H1 (cell line): ENCODE measurements around the gene MGRN1. TPM values are rescaled to one million over a fixed set of nuclear protein-coding genes. Genes with fewer than 3 reads are reported as not detected.

ENCODE experiments used
- CTCF ChIA-PET: fragments of 300-600 bp; sonication (Branson Sonifier 250); formaldehyde crosslinking; loops from one replicate; lab custom pipeline; 2021; ENCODE audit not compliant: partially characterized antibody; lab: Charles Lee
- POLR2A ChIA-PET: fragments of 300-600 bp; sonication (Branson Sonifier 250); formaldehyde crosslinking; loops from one replicate; lab custom pipeline; 2021; ENCODE audit warnings: inconsistent platforms; ENCODE audit not compliant: partially characterized antibody; lab: Charles Lee
- DNase-seq, 2 experiments: peaks; one replicate each; pipeline versions ENCODE4 v3.0.0 to v3.0.0-alpha.2; 2010 to 2022; ENCODE audit warnings: low spot score in 2 of 2, low read depth in 1 of 2, mixed read lengths in 1 of 2
- FAIRE-seq: peaks from 2 replicates; lab custom pipeline; 2011; peaks lifted over from hg19 to GRCh38; lab: Jason Lieb, UNC
- H2AFZ ChIP-seq: 2 replicates; pipeline ENCODE4 v1.8.1; 2012; ENCODE audit warnings: low read length, inconsistent platforms
- H2AK5ac ChIP-seq: 2 replicates; pipeline ENCODE4 v1.6.1; 2013; ENCODE audit warnings: low read depth, low read length
- H2BK120ac ChIP-seq: replicated peaks from 2 replicates; pipeline ENCODE3; 2013; ENCODE audit warnings: low read depth, low read length, inconsistent platforms
- H2BK12ac ChIP-seq: 2 replicates; pipeline ENCODE4 v1.6.1; 2013; ENCODE audit warnings: low read depth, low read length
- H2BK15ac ChIP-seq: 2 replicates; pipeline ENCODE4 v1.6.1; 2013; ENCODE audit warnings: low read length
- H2BK20ac ChIP-seq: 2 replicates; pipeline ENCODE4 v1.6.1; 2013; ENCODE audit warnings: low read length
- H2BK5ac ChIP-seq: 2 replicates; pipeline ENCODE4 v1.6.1; 2013; ENCODE audit warnings: low read depth, low read length
- H3K14ac ChIP-seq: 2 replicates; pipeline ENCODE4 v1.6.1; 2013; ENCODE audit warnings: inconsistent platforms; ENCODE audit not compliant: insufficient read length
- H3K18ac ChIP-seq: 2 replicates; pipeline ENCODE4 v1.6.1; 2013; ENCODE audit warnings: low read length; ENCODE audit errors: extremely low read depth
- H3K23ac ChIP-seq: 2 replicates; pipeline ENCODE4 v1.6.1; 2013; ENCODE audit warnings: inconsistent platforms; ENCODE audit not compliant: insufficient read length
- H3K23me2 ChIP-seq: 2 replicates; pipeline ENCODE4 v1.6.1; 2013; ENCODE audit warnings: low read depth, low read length
- H3K27ac ChIP-seq: 2 replicates; pipeline ENCODE4 v1.6.1; 2011; ENCODE audit warnings: low read depth, low read length, inconsistent platforms
- H3K27me3 ChIP-seq, 4 experiments: replicated peaks in 1 of 4; 1 replicate in 1 of 4; 2 replicates in 3 of 4; pipeline versions ENCODE4 v1.6.1 to v1.8.1; 2011 to 2013; ENCODE audit warnings: low read length in 3 of 4, mild to moderate bottlenecking in 3 of 4, inconsistent platforms in 2 of 4, mixed read lengths in 2 of 4, moderate library complexity in 1 of 4; ENCODE audit not compliant: control insufficient read depth in 3 of 4, insufficient read depth in 3 of 4; ENCODE audit errors: extremely low read depth in 1 of 4
- H3K36me3 ChIP-seq, 4 experiments: 2 replicates each; pipeline versions ENCODE4 v1.6.1 to v1.8.1; 2011 to 2013; ENCODE audit warnings: mild to moderate bottlenecking in 4 of 4, low read length in 3 of 4, moderate library complexity in 2 of 4, control low read depth in 1 of 4, inconsistent platforms in 1 of 4; ENCODE audit not compliant: insufficient read depth in 4 of 4, control insufficient read depth in 2 of 4
- H3K4ac ChIP-seq: replicated peaks from 2 replicates; pipeline ENCODE3; 2013; ENCODE audit warnings: low read length, low read depth, mixed read lengths, inconsistent platforms; ENCODE audit not compliant: insufficient read length
- H3K4me1 ChIP-seq, 4 experiments: replicated peaks in 1 of 4; 1 replicate in 1 of 4; 2 replicates in 3 of 4; pipeline versions ENCODE4 v1.6.1 to v1.8.1; 2011 to 2013; ENCODE audit warnings: low read length in 3 of 4, inconsistent platforms in 2 of 4, mixed read lengths in 1 of 4; ENCODE audit not compliant: insufficient read depth in 4 of 4, control insufficient read depth in 3 of 4
- H3K4me2 ChIP-seq, 2 experiments: 2 replicates each; pipeline versions ENCODE4 v1.6.1 to v1.8.1; 2011 to 2013; ENCODE audit warnings: low read depth in 2 of 2, low read length in 2 of 2, control low read depth in 1 of 2, inconsistent platforms in 1 of 2, mild to moderate bottlenecking in 1 of 2; ENCODE audit not compliant: insufficient read depth in 1 of 2
- H3K4me3 ChIP-seq, 4 experiments: fragments of 200-600, 300-600 bp in 1 of 4; sonication (generic), shearing (Covaris generic), sonication (Bioruptor Twin) in 1 of 4; 2 replicates each; pipeline versions ENCODE4 v1.5.1 to v1.8.1; 2011 to 2016; ENCODE audit warnings: low read length in 4 of 4, low read depth in 3 of 4, control low read depth in 2 of 4, inconsistent platforms in 2 of 4, mild to moderate bottlenecking in 2 of 4, mixed read lengths in 1 of 4, moderate library complexity in 1 of 4; ENCODE audit not compliant: insufficient read depth in 2 of 4; ENCODE audit errors: extremely low read depth in 1 of 4
- H3K56ac ChIP-seq: replicated peaks from 2 replicates; pipeline ENCODE3; 2013; ENCODE audit warnings: low read depth, mild to moderate bottlenecking, mixed read lengths, low read length, inconsistent platforms; ENCODE audit not compliant: insufficient read length
- H3K79me1 ChIP-seq: 2 replicates; pipeline ENCODE4 v1.6.1; 2013; ENCODE audit warnings: low read depth, low read length, control low read depth
- H3K79me2 ChIP-seq, 2 experiments: 2 replicates each; pipeline versions ENCODE4 v1.6.1 to v1.8.1; 2012 to 2013; ENCODE audit warnings: low read length in 2 of 2, mild to moderate bottlenecking in 2 of 2, inconsistent platforms in 1 of 2; ENCODE audit not compliant: insufficient read depth in 2 of 2, control insufficient read depth in 1 of 2
- H3K9ac ChIP-seq, 4 experiments: replicated peaks in 1 of 4; 1 replicate in 1 of 4; 2 replicates in 3 of 4; pipeline versions ENCODE4 v1.6.1 to v1.8.1; 2011 to 2013; ENCODE audit warnings: low read depth in 3 of 4, low read length in 3 of 4, control low read depth in 2 of 4, mild to moderate bottlenecking in 2 of 4, moderate library complexity in 2 of 4, inconsistent platforms in 1 of 4; ENCODE audit errors: extremely low read depth in 1 of 4
- H3K9me3 ChIP-seq, 2 experiments: 2 replicates each; pipeline versions ENCODE4 v1.6.1 to v1.8.1; 2012 to 2013; ENCODE audit warnings: mild to moderate bottlenecking in 2 of 2, moderate library complexity in 2 of 2, control low read depth in 1 of 2, inconsistent platforms in 1 of 2, low read depth in 1 of 2, low read length in 1 of 2, mixed read lengths in 1 of 2; ENCODE audit not compliant: insufficient read depth in 2 of 2
- H4K20me1 ChIP-seq, 2 experiments: replicated peaks in 1 of 2; 2 replicates each; pipeline versions ENCODE3 to v1.8.1; 2011 to 2013; ENCODE audit warnings: inconsistent platforms in 2 of 2, low read length in 2 of 2, mild to moderate bottlenecking in 1 of 2; ENCODE audit not compliant: insufficient read depth in 2 of 2, control insufficient read depth in 1 of 2
- H4K5ac ChIP-seq: 2 replicates; pipeline ENCODE4 v1.6.1; 2013; ENCODE audit warnings: low read length, low read depth, mixed read lengths, inconsistent platforms; ENCODE audit not compliant: insufficient read length
- H4K8ac ChIP-seq: 2 replicates; pipeline ENCODE4 v1.8.0; 2013; ENCODE audit warnings: mild to moderate bottlenecking, moderate library complexity, low read length, inconsistent platforms; ENCODE audit not compliant: insufficient read depth; ENCODE audit errors: extremely low read depth
- H4K91ac ChIP-seq: replicated peaks from 2 replicates; pipeline ENCODE3; 2013; ENCODE audit warnings: low read length, mixed read lengths, inconsistent platforms; ENCODE audit not compliant: insufficient read length
- PHF8 ChIP-seq: fragments of 200-600 bp; sonication (generic); conservative IDR thresholded peaks from 2 replicates; pipeline ENCODE4 v1.7.1; 2012; ENCODE audit warnings: low read depth, mild to moderate bottlenecking, inconsistent platforms, low read length, moderate library complexity
- POLR2AphosphoS5 ChIP-seq: IDR thresholded peaks from 2 replicates; pipeline ENCODE4 v1.6.1; 2011; ENCODE audit warnings: low read depth, low read length
- YY1 ChIP-seq: IDR thresholded peaks from 2 replicates; pipeline ENCODE4 v1.6.1; 2011; ENCODE audit warnings: low read depth, mild to moderate bottlenecking, low read length
- WGBS, 2 experiments: shearing (Covaris generic) in 1 of 2; methylation state at CpG; one replicate each; pipeline versions ENCODE4 v1.1.6 to v1.1.7; 2013 to 2015; ENCODE audit warnings: low lambda C conversion rate in 2 of 2, mixed read lengths in 2 of 2, inconsistent platforms in 1 of 2, low coverage in 1 of 2, missing lambda C conversion rate in 1 of 2; ENCODE audit not compliant: insufficient replicate concordance in 2 of 2, insufficient coverage in 1 of 2, insufficient read length in 1 of 2; ENCODE audit errors: extremely low coverage in 1 of 2, missing lambda C conversion rate in 1 of 2; 5-methylcytosine and 5-hydroxymethylcytosine counted together
- polyA plus RNA-seq, 7 experiments: library from polyadenylated mRNA; depleted of rRNA in 3 of 7; stranded (reverse) in 5 of 7; unstranded in 2 of 7; fragments of >200 nt in 5 of 7; fragments of 200-250 nt in 2 of 7; gene quantifications; 1 replicate in 5 of 7; 2 replicates in 1 of 7; 4 replicates in 1 of 7; pipeline versions ENCODE4 v1.2.1 to v1.2.3, GENCODE V29; 2011 to 2013; ENCODE audit warnings: missing spikeins in 2 of 7, mixed read lengths in 2 of 7
- total RNA-seq: library from RNA; stranded (reverse); fragmentation: NEBNext Ultra II Directional; extraction: Animal tissue kit (Norgen Biotek cat#: 25700); gene quantifications from 2 replicates; pipeline ENCODE4 v1.2.1, GENCODE V29; 2021

The MGRN1 gene
- total and polyA plus RNA-seq, 2 of the 8 experiments (the other 6 are each of a cell fraction or from before 2014, with no cell fraction given), result 15.0 to 82.3 TPM

DNA sequence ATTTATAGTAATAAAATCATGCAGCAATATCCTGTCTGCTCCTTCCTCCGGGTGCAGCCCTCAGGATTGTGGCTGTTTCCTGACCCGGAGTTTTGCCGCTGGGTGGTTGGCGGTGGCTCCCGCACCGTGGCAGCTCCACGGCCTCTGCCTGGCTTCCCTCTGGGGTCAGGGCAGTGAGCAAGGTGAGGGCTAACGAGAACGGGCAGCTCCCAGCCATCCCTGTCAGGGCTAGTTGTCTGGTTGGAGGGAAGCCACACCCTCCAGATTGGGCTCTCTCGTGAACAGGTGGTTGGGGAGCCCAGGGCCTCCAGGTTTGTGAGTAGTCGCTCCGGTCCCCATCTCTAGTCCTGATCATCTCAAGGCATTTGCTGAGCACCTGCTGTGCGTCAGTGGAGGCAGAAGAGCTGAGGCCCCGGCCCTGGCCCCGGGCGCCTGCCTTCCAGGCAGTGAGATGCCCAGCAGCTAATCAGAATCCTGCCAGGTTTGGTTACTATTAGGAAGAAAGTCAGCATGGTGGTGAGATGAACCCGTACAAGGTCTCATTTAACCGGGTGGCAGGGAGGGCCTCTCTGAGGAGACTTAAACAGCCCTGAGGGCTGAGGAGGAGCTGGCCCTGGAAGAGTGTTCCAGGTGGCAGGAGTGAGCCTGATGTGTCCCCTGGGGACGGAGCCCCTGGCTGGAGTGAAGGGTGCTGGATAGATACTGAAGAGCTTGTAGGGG lies 66.5 kb downstream of the MGRN1 start:
- Histone ChIP-seq H3K23ac (no peak overlapping the region), H3K14ac (no peak overlapping the region), H3K9ac (no peak overlapping the region), H2AFZ (no peak overlapping the region), H4K5ac (no peak overlapping the region), H4K91ac (no peak overlapping the region), H3K79me2 (peaks cover 0 to 2% of the 10 kb centered on the region in 2 experiments; a peak in 1 of 4 replicates), H3K36me3 (peaks cover 3 to 12% (median 7%) of the 10 kb centered on the region in 4 experiments; a peak in 7 of 8 replicates), H2BK20ac (no peak overlapping the region), H2BK120ac (no peak overlapping the region), H2AK5ac (no peak overlapping the region), H3K4me3 (no peak overlapping the region), H3K27ac (no peak overlapping the region), H3K9me3 (no peaks in the 10 kb centered on the region), H2BK12ac (no peak overlapping the region), H3K4me2 (no peak overlapping the region), H4K20me1 (peaks cover 0 to 14% of the 10 kb centered on the region in 2 experiments), H4K8ac (no peak overlapping the region), H3K4ac (no peak overlapping the region), H3K18ac (no peak overlapping the region), H3K23me2 (peaks cover 8% of the 10 kb centered on the region; the same call in 1 of the 2 replicates), H2BK5ac (no peak overlapping the region), H2BK15ac (no peak overlapping the region), H3K27me3 (no peaks in the 10 kb centered on the region), H3K4me1 (peaks cover 0 to 7% (median 5%) of the 10 kb centered on the region in 4 experiments; a peak in 4 of 7 replicates), H3K79me1 (no peaks in the 10 kb centered on the region), H3K56ac (no peak overlapping the region)
- TF ChIP-seq POLR2AphosphoS5, result no peak
- no peak for TF ChIP-seq PHF8
- TF ChIP-seq YY1, result no peak
- no peak for DNase-seq
- CTCF ChIA-PET, result interaction anchor here (0.6 to 2.6 kb wide), 7 partner anchors 9 to 173 kb away, joined by 3 to 17 read pairs (median 3); no protein-coding TSS in a partner anchor
- POLR2A ChIA-PET, result interaction anchor here (1.0 to 2.6 kb wide), 3 partner anchors 23 to 112 kb away, joined by 3 to 10 read pairs (median 5); no protein-coding TSS in a partner anchor
- no peak for FAIRE-seq
- WGBS, 2 experiments, result 89% methylated on average over 19 of the region's 19 CpGs; no CpG with 5 or more reads in 1 of the 2 experiments
